G401 (cell line): ENCODE measurements around the gene IGF2R. TPM values are rescaled to one million over a fixed set of nuclear protein-coding genes. Genes with fewer than 3 reads are reported as not detected.

Source experiments
- DNase-seq: peaks from one replicate; pipeline ENCODE4 v3.0.0-alpha.2; 2015; ENCODE audit warnings: low spot score
- in situ Hi-C: cut with HindIII; loops from 2 replicates; pipeline ENCODE4 v1.10.0; 2016; ENCODE audit warnings: low sequenced_read_pairs, mixed read lengths
- total RNA-seq: library from RNA; depleted of rRNA; stranded (reverse); fragments of >200 nt; shearing (Covaris generic); gene quantifications from 2 replicates; pipeline ENCODE4 v1.2.3, GENCODE V29; 2014

IGF2R gene
- total RNA-seq, 1 experiment from 2014 or later = 49.2 TPM

GRCh38 chr6:160057080-160057479, 88.2 kb downstream of the IGF2R start:
- DNase-seq = no peak
- in situ Hi-C loops = no loop called here

GRCh38 chr6:160058603-160059215, 89.8 kb downstream of the IGF2R start:
- no peak for DNase-seq
- in situ Hi-C loops = no loop called here

GRCh38 chr6:160060221-160060620, 91.3 kb downstream of the IGF2R start:
- in situ Hi-C loops = no loop called here
- DNase-seq = no peak

DNA sequence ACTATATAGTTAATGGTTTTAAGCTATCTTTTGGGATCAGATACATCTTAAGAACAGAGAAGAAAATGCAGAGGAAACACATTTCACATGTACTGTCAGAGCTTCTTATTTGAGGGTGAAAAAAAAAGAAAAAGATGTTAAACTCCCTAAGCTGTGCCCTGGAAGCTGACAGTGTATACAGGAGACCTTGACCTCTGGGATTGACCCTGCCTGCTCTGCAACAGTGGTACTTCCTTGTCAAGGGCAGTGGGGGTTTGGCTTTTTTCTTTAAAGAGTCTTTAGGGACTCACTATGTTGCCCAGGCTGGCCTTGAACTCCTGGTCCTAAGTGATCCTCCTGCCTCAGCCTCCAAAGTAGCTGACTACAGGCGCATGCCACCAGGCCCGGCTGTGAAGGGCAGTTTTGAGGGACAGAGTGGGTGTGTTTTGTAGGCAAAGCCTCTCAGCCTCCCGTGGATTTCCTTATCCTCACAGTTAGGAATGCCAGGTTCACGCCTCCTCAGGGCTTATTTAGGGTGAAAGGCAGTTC, 92.1 kb downstream of the IGF2R start:
- DNase-seq = no peak
- in situ Hi-C loops = no loop called here

GRCh38 chr6:160063771-160064413, 95.0 kb downstream of the IGF2R start:
- in situ Hi-C loops = no loop called here
- DNase-seq = no peak

GRCh38 chr6:160065200-160065599, 96.3 kb downstream of the IGF2R start:
- in situ Hi-C loops = no loop called here
- DNase-seq = no peak

- in situ Hi-C loops = no loop called here
Measured at GRCh38 chr6:160067564-160067963, 98.7 kb downstream of the IGF2R start.

DNA sequence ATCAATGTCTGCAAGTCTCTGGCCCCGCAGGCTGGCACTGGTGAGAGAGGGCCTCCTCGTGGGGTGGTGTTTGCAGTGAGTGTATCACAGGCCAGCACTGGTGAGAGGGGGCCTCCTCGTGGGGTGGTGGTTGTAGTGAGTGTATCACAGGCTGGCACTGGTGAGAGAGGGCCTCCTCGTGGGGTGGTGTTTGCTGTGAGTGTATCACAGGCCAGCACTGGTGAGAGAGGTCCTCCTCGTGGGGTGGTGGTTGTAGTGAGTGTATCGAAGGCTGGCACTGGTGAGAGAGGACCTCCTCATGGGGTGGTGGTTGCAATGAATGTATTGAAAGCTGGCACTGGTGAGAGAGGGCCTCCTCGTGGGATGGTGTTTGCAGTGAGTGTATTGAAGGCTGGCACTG, 99.5 kb downstream of the IGF2R start:
- DNase-seq = no peak
- in situ Hi-C loops = no loop called here

More at GRCh38 chr6:160067564-160067963, 98.7 kb downstream of the IGF2R start:
- peak; percentile 20 for DNase-seq

- no peak for DNase-seq
- in situ Hi-C loops = no loop called here
Measured at GRCh38 chr6:160069050-160069454, 100.2 kb downstream of the IGF2R start.

- in situ Hi-C loops = no loop called here
- no peak for DNase-seq
Measured at GRCh38 chr6:160069459-160069858, 100.6 kb downstream of the IGF2R start.

- in situ Hi-C loops = no loop called here
Measured at GRCh38 chr6:160070427-160070826, 101.5 kb downstream of the IGF2R start.

GRCh38 chr6:160070831-160071230, 101.9 kb downstream of the IGF2R start:
- in situ Hi-C loops = no loop called here
- DNase-seq = no peak

More at GRCh38 chr6:160070427-160070826, 101.5 kb downstream of the IGF2R start:
- no peak for DNase-seq

- DNase-seq = no peak
- in situ Hi-C loops = no loop called here
Measured at GRCh38 chr6:160071805-160072690, 103.2 kb downstream of the IGF2R start.

DNA sequence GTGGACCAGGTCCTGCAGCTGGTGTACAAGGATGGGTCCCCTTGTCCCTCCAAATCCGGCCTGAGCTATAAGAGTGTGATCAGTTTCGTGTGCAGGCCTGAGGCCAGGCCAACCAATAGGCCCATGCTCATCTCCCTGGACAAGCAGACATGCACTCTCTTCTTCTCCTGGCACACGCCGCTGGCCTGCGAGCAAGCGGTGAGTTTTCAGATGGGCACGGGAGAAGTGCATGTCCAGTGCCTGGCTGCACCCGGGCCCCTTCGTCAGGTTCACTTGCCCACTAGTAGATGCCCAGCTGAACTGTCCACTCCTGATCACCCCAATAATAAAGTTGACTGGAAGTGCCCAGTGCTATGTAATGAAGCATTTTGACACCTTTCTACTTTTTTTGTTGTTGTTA, 104.4 kb downstream of the IGF2R start:
- in situ Hi-C loops = no loop called here

GRCh38 chr6:160076009-160076408, 107.1 kb downstream of the IGF2R start:
- in situ Hi-C loops = no loop called here
- DNase-seq = no peak

More for the DNA sequence above, 104.4 kb downstream of the IGF2R start:
- no peak for DNase-seq

DNA sequence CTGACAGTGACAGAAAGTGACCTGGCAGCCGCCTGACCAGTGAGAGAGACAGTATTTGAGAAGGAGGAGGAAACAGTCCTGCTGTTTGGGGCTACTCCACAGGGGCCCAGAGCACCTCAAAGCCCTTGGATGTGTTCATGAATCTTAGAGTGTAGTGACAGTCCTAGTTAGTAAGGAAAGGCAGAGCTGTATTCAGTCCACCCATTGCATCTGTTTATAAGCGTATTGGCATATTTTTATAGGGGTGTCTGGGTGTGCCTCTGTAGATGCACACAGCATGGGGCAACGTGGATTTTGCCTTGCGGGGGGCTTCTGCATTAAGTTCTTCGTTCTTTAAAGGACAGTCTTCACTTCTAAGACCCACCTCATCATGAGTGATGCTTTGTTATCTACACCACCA, 108.1 kb downstream of the IGF2R start:
- in situ Hi-C loops = no loop called here
- DNase-seq = no peak

- DNase-seq = no peak
- in situ Hi-C loops = no loop called here
Measured at GRCh38 chr6:160077526-160077925, 108.6 kb downstream of the IGF2R start.

DNA sequence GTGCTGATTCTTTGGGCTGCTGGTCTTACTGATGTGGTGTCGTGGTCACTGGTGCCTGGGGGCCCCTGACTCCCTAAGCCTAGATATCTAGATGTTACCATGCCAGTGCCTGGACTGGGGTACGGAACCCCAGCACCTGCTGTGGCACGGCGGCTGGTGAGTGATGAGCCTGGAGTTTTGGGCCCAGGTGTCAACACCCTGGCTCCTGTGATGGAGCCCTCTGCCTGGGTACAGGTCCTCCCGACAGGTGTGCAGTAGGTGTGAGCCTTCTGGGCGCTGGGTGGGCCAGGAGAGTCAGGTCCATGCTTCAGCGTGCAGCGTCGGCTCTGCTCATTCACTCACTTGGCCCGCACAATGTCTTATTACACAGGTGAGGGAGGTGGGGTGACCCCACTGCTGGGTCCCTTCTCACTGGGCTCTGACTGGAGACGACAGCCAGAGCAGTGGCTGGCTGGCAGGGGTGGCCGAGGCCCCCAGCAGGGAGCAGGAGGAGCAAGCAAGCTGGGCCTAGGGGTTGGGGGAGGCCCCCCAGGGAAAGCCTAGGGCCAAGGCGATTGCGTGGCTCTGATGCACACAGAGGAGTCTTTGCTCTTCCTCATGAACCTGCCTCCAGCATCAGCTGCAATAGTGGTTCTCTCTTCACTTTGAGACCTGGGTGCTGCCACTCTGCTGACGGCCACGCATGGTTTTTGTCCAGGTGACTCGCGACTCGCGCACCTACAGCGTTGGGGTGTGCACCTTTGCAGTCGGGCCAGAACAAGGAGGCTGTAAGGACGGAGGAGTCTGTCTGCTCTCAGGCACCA, 110.2 kb downstream of the IGF2R start:
- DNase-seq = no peak
- in situ Hi-C loops = no loop called here

DNA sequence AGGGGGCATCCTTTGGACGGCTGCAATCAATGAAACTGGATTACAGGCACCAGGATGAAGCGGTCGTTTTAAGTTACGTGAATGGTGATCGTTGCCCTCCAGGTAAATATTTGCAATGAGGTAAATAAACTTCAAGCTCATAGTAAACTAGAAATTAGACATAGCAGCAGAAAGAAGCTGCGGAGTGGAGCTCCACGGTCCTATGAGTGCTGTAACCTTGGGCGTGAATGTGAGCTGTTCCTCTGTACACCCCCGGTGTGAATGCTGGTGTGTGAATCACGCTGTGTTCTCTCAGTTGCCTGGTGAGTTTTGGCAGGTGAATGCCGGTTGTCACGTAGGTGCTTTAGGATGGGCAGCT, 110.8 kb downstream of the IGF2R start:
- in situ Hi-C loops = no loop called here

More for the DNA sequence above, 110.8 kb downstream of the IGF2R start:
- no peak for DNase-seq
